HEK293 (cell line): ENCODE data around the gene GPX3.

Experiments
- CTCF ChIA-PET: fragments of 350-600 bp; formaldehyde crosslinking; extraction: SDS; loops from one replicate; lab custom pipeline; 2021; ENCODE audit warnings: antibody characterized with exemption; lab: Yijun Ruan, JAX
- POLR2A ChIA-PET: fragments of 300-600 bp; formaldehyde crosslinking; extraction: SDS; loops from one replicate; lab custom pipeline; 2020; ENCODE audit warnings: antibody characterized with exemption, inconsistent platforms; lab: Yijun Ruan, JAX
- H3K27ac ChIP-seq: fragments of 200-500 bp; sonication (Bioruptor generic); 2 replicates; pipeline ENCODE4 v1.5.1; 2014; ENCODE audit warnings: low read depth, low read length, control low read depth, inconsistent platforms; ENCODE audit errors: extremely low read depth
- H3K36me3 ChIP-seq, 2 experiments: fragments of 200-500 bp in 1 of 2; sonication (Bioruptor generic) in 1 of 2; 1 replicate in 1 of 2; 2 replicates in 1 of 2; pipeline ENCODE4 v1.5.1; 2014 to 2017; ENCODE audit warnings: inconsistent platforms in 2 of 2, low read length in 2 of 2; ENCODE audit not compliant: control insufficient read depth in 2 of 2, insufficient read depth in 1 of 2
- H3K4me1 ChIP-seq: fragments of 200-500 bp; sonication (Bioruptor generic); 2 replicates; pipeline ENCODE4 v1.5.1; 2014; ENCODE audit warnings: mild to moderate bottlenecking, low read length, inconsistent platforms; ENCODE audit not compliant: control insufficient read depth, insufficient read depth
- H3K4me3 ChIP-seq: 2 replicates; pipeline ENCODE4 v1.5.1; 2011; ENCODE audit warnings: low read depth, mild to moderate bottlenecking, control low read depth, low read length, moderate library complexity
- H3K9me3 ChIP-seq: fragments of 200-500 bp; sonication (Bioruptor generic); 2 replicates; pipeline ENCODE4 v1.5.1; 2014; ENCODE audit warnings: low read depth, low read length, inconsistent platforms; ENCODE audit not compliant: control insufficient read depth, insufficient read depth
- EGR2 ChIP-seq: fragments of 450-650 bp; formaldehyde crosslinking; IDR thresholded peaks from 2 replicates; pipeline ENCODE4 v1.5.1; 2016; ENCODE audit warnings: low read depth, missing biosample characterization, missing genetic modification characterization
- GLI4 ChIP-seq: fragments of 450-650 bp; formaldehyde crosslinking; IDR thresholded peaks from 2 replicates; pipeline ENCODE4 v1.5.1; 2016; ENCODE audit warnings: missing biosample characterization, missing genetic modification characterization
- GLIS1 ChIP-seq: fragments of 450-650 bp; formaldehyde crosslinking; IDR thresholded peaks from 2 replicates; pipeline ENCODE4 v1.5.1; 2016; ENCODE audit warnings: missing biosample characterization, missing genetic modification characterization
- KLF1 ChIP-seq: fragments of 450-650 bp; formaldehyde crosslinking; IDR thresholded peaks from 2 replicates; pipeline ENCODE4 v1.5.1; 2016; ENCODE audit warnings: missing biosample characterization, missing genetic modification characterization
- KLF10 ChIP-seq: fragments of 450-650 bp; IDR thresholded peaks from 2 replicates; pipeline ENCODE4 v1.5.1; 2018; ENCODE audit warnings: missing biosample characterization, mild to moderate bottlenecking, missing genetic modification characterization
- OSR2 ChIP-seq: fragments of 450-650 bp; formaldehyde crosslinking; IDR thresholded peaks from 2 replicates; pipeline ENCODE4 v1.5.1; 2016; ENCODE audit warnings: missing biosample characterization, missing genetic modification characterization
- PATZ1 ChIP-seq: fragments of 450-650 bp; formaldehyde crosslinking; IDR thresholded peaks from 2 replicates; pipeline ENCODE4 v1.5.1; 2016; ENCODE audit warnings: missing biosample characterization, missing genetic modification characterization
- SP7 ChIP-seq: fragments of 450-650 bp; formaldehyde crosslinking; IDR thresholded peaks from 2 replicates; pipeline ENCODE4 v1.5.1; 2016; ENCODE audit warnings: missing biosample characterization, missing genetic modification characterization
- ZBTB21 ChIP-seq: fragments of 450-650 bp; formaldehyde crosslinking; IDR thresholded peaks from 2 replicates; pipeline ENCODE4 v1.5.1; 2017; ENCODE audit warnings: missing biosample characterization, missing genetic modification characterization
- ZFHX2 ChIP-seq: fragments of 450-650 bp; formaldehyde crosslinking; conservative IDR thresholded peaks from 2 replicates; pipeline ENCODE4 v1.5.1; 2016; ENCODE audit warnings: missing biosample characterization, missing genetic modification characterization
- ZFP37 ChIP-seq: fragments of 450-650 bp; formaldehyde crosslinking; IDR thresholded peaks from 2 replicates; pipeline ENCODE4 v1.5.1; 2016; ENCODE audit warnings: missing biosample characterization, missing genetic modification characterization
- ZNF148 ChIP-seq: fragments of 450-650 bp; formaldehyde crosslinking; IDR thresholded peaks from 2 replicates; pipeline ENCODE4 v1.5.0; 2017; ENCODE audit warnings: missing biosample characterization, missing genetic modification characterization, borderline replicate concordance
- ZNF248 ChIP-seq: fragments of 450-650 bp; formaldehyde crosslinking; IDR thresholded peaks from 2 replicates; pipeline ENCODE4 v1.5.1; 2017; ENCODE audit warnings: missing biosample characterization, missing genetic modification characterization
- ZNF571 ChIP-seq: fragments of 450-650 bp; formaldehyde crosslinking; IDR thresholded peaks from 2 replicates; pipeline ENCODE4 v1.5.0; 2017; ENCODE audit warnings: missing biosample characterization, missing genetic modification characterization
- ZNF777 ChIP-seq: fragments of 450-650 bp; formaldehyde crosslinking; IDR thresholded peaks from 2 replicates; pipeline ENCODE4 v1.5.1; 2017; ENCODE audit warnings: missing biosample characterization, missing genetic modification characterization, borderline replicate concordance
- ZNF792 ChIP-seq: fragments of 450-650 bp; formaldehyde crosslinking; IDR thresholded peaks from 2 replicates; pipeline ENCODE4 v1.5.1; 2016; ENCODE audit warnings: missing biosample characterization, missing genetic modification characterization
- ZSCAN30 ChIP-seq: fragments of 450-650 bp; IDR thresholded peaks from 2 replicates; pipeline ENCODE4 v1.5.1; 2018; ENCODE audit warnings: missing biosample characterization, mild to moderate bottlenecking, missing genetic modification characterization, moderate library complexity
- TF ChIP-seq, protein P1 (sequence below): fragments of 450-650 bp; formaldehyde crosslinking; IDR thresholded peaks from 2 replicates; pipeline ENCODE4 v1.5.1; 2016; ENCODE audit warnings: missing biosample characterization, missing genetic modification characterization
- TF ChIP-seq, protein P2 (sequence below): fragments of 450-650 bp; formaldehyde crosslinking; IDR thresholded peaks from 2 replicates; pipeline ENCODE4 v1.5.1; 2016; ENCODE audit warnings: missing biosample characterization, missing genetic modification characterization
- TF ChIP-seq, protein P3 (sequence below): fragments of 450-650 bp; formaldehyde crosslinking; conservative IDR thresholded peaks from 2 replicates; pipeline ENCODE4 v1.5.1; 2016; ENCODE audit warnings: low read depth, missing biosample characterization, missing genetic modification characterization

The GPX3 gene

GRCh38 chr5:151034422-151035379, 14.3 kb downstream of the GPX3 start:
- no peak overlapping the region for H3K4me3 ChIP-seq
- ChIA-PET CTCF (interaction anchor here (0.8 to 2.2 kb wide), 4 partner anchors 13 to 476 kb away, joined by 3 to 9 read pairs (median 3); no protein-coding TSS in a partner anchor), POLR2A (no interaction called here)
- H3K36me3 ChIP-seq = peaks cover 5 to 89% of the 10 kb centered on the region in 2 experiments; a peak in 2 of 3 replicates
- no peaks in the 10 kb centered on the region for H3K9me3 ChIP-seq
- no peak overlapping the region for H3K27ac ChIP-seq
- H3K4me1 ChIP-seq = 0 out of 2 replicates have a peak, but pooled peaks cover 3% of the 10 kb centered on the region
- peak; percentile 98 for TF ChIP-seq GLI4 (tag by site-specific recombination)
- no peak for TF ChIP-seq ZFP37
- TF ChIP-seq, protein P1, sequence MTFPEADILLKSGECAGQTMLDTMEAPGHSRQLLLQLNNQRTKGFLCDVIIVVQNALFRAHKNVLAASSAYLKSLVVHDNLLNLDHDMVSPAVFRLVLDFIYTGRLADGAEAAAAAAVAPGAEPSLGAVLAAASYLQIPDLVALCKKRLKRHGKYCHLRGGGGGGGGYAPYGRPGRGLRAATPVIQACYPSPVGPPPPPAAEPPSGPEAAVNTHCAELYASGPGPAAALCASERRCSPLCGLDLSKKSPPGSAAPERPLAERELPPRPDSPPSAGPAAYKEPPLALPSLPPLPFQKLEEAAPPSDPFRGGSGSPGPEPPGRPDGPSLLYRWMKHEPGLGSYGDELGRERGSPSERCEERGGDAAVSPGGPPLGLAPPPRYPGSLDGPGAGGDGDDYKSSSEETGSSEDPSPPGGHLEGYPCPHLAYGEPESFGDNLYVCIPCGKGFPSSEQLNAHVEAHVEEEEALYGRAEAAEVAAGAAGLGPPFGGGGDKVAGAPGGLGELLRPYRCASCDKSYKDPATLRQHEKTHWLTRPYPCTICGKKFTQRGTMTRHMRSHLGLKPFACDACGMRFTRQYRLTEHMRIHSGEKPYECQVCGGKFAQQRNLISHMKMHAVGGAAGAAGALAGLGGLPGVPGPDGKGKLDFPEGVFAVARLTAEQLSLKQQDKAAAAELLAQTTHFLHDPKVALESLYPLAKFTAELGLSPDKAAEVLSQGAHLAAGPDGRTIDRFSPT (tag by site-specific recombination) = peak; percentile 80
- TF ChIP-seq, protein P2, sequence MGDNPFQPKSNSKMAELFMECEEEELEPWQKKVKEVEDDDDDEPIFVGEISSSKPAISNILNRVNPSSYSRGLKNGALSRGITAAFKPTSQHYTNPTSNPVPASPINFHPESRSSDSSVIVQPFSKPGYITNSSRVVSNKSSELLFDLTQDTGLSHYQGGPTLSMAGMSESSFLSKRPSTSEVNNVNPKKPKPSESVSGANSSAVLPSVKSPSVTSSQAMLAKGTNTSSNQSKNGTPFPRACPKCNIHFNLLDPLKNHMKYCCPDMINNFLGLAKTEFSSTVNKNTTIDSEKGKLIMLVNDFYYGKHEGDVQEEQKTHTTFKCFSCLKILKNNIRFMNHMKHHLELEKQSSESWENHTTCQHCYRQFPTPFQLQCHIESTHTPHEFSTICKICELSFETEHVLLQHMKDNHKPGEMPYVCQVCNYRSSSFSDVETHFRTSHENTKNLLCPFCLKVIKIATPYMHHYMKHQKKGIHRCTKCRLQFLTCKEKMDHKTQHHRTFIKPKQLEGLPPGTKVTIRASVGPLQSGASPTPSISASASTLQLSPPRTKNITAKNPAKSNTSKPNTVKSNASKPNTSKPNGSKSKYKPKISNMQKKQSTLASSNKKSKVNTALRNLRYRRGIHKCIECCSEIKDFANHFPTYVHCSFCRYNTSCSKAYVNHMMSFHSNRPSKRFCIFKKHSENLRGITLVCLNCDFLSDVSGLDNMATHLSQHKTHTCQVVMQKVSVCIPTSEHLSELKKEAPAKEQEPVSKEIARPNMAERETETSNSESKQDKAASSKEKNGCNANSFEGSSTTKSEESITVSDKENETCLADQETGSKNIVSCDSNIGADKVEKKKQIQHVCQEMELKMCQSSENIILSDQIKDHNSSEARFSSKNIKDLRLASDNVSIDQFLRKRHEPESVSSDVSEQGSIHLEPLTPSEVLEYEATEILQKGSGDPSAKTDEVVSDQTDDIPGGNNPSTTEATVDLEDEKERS = no peak
- TF ChIP-seq ZSCAN30 (tag by site-specific recombination) = no peak
- no peak for TF ChIP-seq KLF1 (tag by site-specific recombination)
- no peak for TF ChIP-seq PATZ1 (tag by site-specific recombination)
- TF ChIP-seq ZNF248 (tag by site-specific recombination) = no peak
- no peak for TF ChIP-seq ZNF148 (tag by site-specific recombination)
- no peak for TF ChIP-seq ZNF792 (tag by site-specific recombination)
- TF ChIP-seq ZNF777 (tag by site-specific recombination) = no peak
- TF ChIP-seq ZBTB21 (tag by site-specific recombination) = no peak

DNA sequence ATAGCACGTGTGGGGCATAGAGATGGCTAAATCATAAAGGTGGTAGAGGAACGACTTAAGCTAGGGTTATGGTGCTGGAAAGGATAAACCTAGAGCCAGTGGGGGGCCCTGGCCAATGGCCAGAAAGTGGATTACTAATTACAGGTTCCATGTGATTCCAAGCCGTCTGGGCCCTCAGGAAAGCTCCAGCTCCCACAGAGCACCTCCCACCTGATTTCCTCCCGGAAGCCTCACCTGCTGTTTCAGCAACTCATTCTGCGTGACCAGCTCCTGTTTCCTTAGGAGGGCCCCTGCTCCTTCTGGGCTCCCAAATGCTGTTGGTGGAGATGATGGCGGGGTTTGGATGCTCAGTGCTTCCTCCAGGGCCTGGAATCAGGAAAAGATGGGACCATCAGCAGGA, 16.2 kb downstream of the GPX3 start:
- Histone ChIP-seq H3K9me3 (no peaks in the 10 kb centered on the region), H3K4me3 (no peak overlapping the region), H3K27ac (no peak overlapping the region), H3K4me1 (0 out of 2 replicates have a peak, but pooled peaks cover 3% of the 10 kb centered on the region), H3K36me3 (peaks cover 9 to 84% of the 10 kb centered on the region in 2 experiments; a peak in 2 of 3 replicates)
- CTCF ChIA-PET = interaction anchor here (2.2 to 3.3 kb wide), 2 partner anchors 12 to 15 kb away, joined by 9 to 15 read pairs; no protein-coding TSS in a partner anchor
- POLR2A ChIA-PET = no interaction called here
- TF ChIP-seq SP7 (peak; percentile 82), ZNF571 (tag by site-specific recombination) (no peak), ZFHX2 (no peak), KLF10 (no peak), GLIS1 (tag by site-specific recombination) (peak; percentile 57), OSR2 (tag by site-specific recombination) (peak; percentile 67), EGR2 (tag by site-specific recombination) (0 out of 2 replicates have a peak, but pooled peaks have one; percentile 33)
- TF ChIP-seq, protein P3, sequence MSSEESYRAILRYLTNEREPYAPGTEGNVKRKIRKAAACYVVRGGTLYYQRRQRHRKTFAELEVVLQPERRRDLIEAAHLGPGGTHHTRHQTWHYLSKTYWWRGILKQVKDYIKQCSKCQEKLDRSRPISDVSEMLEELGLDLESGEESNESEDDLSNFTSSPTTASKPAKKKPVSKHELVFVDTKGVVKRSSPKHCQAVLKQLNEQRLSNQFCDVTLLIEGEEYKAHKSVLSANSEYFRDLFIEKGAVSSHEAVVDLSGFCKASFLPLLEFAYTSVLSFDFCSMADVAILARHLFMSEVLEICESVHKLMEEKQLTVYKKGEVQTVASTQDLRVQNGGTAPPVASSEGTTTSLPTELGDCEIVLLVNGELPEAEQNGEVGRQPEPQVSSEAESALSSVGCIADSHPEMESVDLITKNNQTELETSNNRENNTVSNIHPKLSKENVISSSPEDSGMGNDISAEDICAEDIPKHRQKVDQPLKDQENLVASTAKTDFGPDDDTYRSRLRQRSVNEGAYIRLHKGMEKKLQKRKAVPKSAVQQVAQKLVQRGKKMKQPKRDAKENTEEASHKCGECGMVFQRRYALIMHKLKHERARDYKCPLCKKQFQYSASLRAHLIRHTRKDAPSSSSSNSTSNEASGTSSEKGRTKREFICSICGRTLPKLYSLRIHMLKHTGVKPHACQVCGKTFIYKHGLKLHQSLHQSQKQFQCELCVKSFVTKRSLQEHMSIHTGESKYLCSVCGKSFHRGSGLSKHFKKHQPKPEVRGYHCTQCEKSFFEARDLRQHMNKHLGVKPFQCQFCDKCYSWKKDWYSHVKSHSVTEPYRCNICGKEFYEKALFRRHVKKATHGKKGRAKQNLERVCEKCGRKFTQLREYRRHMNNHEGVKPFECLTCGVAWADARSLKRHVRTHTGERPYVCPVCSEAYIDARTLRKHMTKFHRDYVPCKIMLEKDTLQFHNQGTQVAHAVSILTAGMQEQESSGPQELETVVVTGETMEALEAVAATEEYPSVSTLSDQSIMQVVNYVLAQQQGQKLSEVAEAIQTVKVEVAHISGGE (tag by site-specific recombination) = no peak
